Activated CD8-positive, alpha-beta T cell treated with anti-CD3 and anti-CD28 coated beads for 36 hours (primary cell): ENCODE results near the gene WNT9B. TPM values are rescaled to one million over a fixed set of nuclear protein-coding genes. Genes with fewer than 3 reads are reported as not detected.

ENCODE experiments used
- ATAC-seq: fragments of 200-7000 bp; cut with Tn5 transposase; one replicate; pipeline ENCODE4 v1.10.0; 2021; ENCODE audit warnings: mild to moderate bottlenecking, moderate library complexity
- CTCF ChIA-PET: fragments of 350-600 bp; sonication (Branson Sonifier 250); formaldehyde crosslinking; loops from one replicate; lab custom pipeline; 2021; ENCODE audit warnings: antibody characterized with exemption; lab: Charles Lee
- POLR2A ChIA-PET: fragments of 350-600 bp; sonication (Branson Sonifier 250); formaldehyde crosslinking; loops from one replicate; lab custom pipeline; 2021; ENCODE audit warnings: antibody characterized with exemption; lab: Charles Lee
- DNase-seq: peaks from one replicate; pipeline ENCODE4 v3.0.0-alpha.2; 2020
- H3K27ac Mint-ChIP-seq: one replicate; pipeline ENCODE4 v1.8.0; 2021; ENCODE audit warnings: mild to moderate bottlenecking, mixed read lengths
- H3K27me3 Mint-ChIP-seq: one replicate; pipeline ENCODE4 v1.8.0; 2021; ENCODE audit warnings: mixed read lengths
- H3K36me3 Mint-ChIP-seq: one replicate; pipeline ENCODE4 v1.8.0; 2021; ENCODE audit warnings: low read depth, mixed read lengths
- H3K4me1 Mint-ChIP-seq: one replicate; pipeline ENCODE4 v1.8.0; 2021; ENCODE audit warnings: low read depth, mixed read lengths
- H3K4me3 Mint-ChIP-seq: one replicate; pipeline ENCODE4 v1.8.0; 2021; ENCODE audit warnings: mild to moderate bottlenecking, moderate library complexity, mixed read lengths
- H3K9me3 Mint-ChIP-seq: one replicate; pipeline ENCODE4 v1.8.0; 2021; ENCODE audit warnings: mixed read lengths
- intact Hi-C: fragments of 100-400 bp; cut with micrococcal nuclease; formaldehyde crosslinking; loops from one replicate; pipeline ENCODE4 v1.10.0; 2022
- total RNA-seq, 2 experiments: library from RNA; stranded (reverse); gene quantifications; one replicate each; pipeline ENCODE4 v1.2.3, GENCODE V29; 2021
- TF ChIP-seq, protein P1 (sequence below): fragments of 200-600 bp; IDR thresholded peaks from one replicate; pipeline ENCODE4 v1.8.0; 2022; ENCODE audit warnings: antibody characterized with exemption, mild to moderate bottlenecking

Gene WNT9B
- total RNA-seq, 2 experiments from 2014 or later: not detected

DNA sequence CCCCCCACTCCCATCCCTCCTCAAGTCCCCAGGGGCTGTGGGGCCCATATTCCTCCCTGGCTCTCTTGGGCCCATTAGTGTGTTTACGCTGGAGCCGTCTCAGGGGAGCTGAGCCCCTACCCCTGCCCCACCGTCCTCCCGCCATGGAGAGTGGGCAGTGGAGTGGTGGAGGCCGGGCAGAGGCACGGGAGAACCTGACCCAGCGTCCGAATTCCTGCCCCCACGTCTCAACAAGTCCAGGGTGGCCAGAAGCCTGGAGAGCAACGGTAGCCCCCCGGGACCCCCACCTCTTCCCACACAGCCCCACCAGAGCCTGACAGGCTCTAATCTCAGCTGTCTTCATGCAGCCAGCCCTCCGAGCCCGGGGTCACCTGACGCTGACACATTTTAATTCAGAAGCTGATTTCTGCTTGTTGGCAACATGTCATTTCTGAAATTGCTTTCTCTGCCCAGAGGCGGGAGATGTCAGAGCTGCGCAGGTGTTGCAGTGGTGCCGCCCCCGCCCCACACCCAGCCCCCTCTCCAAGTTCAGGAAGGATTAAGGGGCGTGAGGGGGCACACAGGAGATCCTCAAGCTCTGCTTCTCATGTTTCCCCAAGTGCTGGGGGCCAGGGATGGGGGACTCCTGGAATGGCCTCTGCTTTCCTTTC, 32.6 kb downstream of the WNT9B start:
- H3K9me3 Mint-ChIP-seq: no peaks in the 10 kb centered on the region
- H3K27me3 Mint-ChIP-seq: no peaks in the 10 kb centered on the region
- H3K27ac Mint-ChIP-seq: no peak overlapping the region
- intact Hi-C loops: no loop called here
- CTCF ChIA-PET: interaction anchor here (1.6 kb wide), 1 partner anchor 12 kb away, joined by 3 read pairs; no protein-coding TSS in a partner anchor
- DNase-seq (no peak), ATAC-seq (no peak)
- no peak overlapping the region for H3K4me3 Mint-ChIP-seq
- no peaks in the 10 kb centered on the region for H3K4me1 Mint-ChIP-seq
- POLR2A ChIA-PET: no interaction called here
- TF ChIP-seq, protein P1, sequence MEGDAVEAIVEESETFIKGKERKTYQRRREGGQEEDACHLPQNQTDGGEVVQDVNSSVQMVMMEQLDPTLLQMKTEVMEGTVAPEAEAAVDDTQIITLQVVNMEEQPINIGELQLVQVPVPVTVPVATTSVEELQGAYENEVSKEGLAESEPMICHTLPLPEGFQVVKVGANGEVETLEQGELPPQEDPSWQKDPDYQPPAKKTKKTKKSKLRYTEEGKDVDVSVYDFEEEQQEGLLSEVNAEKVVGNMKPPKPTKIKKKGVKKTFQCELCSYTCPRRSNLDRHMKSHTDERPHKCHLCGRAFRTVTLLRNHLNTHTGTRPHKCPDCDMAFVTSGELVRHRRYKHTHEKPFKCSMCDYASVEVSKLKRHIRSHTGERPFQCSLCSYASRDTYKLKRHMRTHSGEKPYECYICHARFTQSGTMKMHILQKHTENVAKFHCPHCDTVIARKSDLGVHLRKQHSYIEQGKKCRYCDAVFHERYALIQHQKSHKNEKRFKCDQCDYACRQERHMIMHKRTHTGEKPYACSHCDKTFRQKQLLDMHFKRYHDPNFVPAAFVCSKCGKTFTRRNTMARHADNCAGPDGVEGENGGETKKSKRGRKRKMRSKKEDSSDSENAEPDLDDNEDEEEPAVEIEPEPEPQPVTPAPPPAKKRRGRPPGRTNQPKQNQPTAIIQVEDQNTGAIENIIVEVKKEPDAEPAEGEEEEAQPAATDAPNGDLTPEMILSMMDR: no peak
- no peaks in the 10 kb centered on the region for H3K36me3 Mint-ChIP-seq

DNA sequence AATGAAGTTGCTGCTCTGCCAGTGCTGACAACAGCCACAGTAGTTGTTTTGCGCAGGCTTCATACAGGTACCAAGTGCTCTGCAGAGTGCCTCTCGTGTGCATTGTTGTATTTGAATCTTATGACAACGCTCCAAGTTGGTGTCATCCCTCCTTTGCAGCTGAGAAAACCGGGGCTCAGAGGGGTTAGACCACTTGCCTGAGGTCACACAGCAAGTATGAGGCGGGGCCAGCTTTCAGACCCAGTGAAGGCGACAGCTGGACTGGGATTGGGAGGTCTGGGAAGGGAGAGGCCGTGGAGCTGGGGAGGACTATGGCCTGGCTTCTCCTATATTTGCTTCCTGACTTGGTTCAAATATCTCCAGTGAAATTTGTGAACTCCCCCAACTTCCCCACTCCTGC, 33.2 kb downstream of the WNT9B start:
- Mint-ChIP-seq H3K4me1 (no peaks in the 10 kb centered on the region), H3K27me3 (no peaks in the 10 kb centered on the region), H3K4me3 (no peak overlapping the region), H3K27ac (no peak overlapping the region), H3K9me3 (no peaks in the 10 kb centered on the region), H3K36me3 (no peaks in the 10 kb centered on the region)
- intact Hi-C loops: no loop called here
- CTCF ChIA-PET: interaction anchor here (0.7 kb wide), 1 partner anchor 8 kb away, joined by 3 read pairs; no protein-coding TSS in a partner anchor
- POLR2A ChIA-PET: no interaction called here
- DNase-seq: no peak
- ATAC-seq: no peak
- TF ChIP-seq, protein P1: no peak

DNA sequence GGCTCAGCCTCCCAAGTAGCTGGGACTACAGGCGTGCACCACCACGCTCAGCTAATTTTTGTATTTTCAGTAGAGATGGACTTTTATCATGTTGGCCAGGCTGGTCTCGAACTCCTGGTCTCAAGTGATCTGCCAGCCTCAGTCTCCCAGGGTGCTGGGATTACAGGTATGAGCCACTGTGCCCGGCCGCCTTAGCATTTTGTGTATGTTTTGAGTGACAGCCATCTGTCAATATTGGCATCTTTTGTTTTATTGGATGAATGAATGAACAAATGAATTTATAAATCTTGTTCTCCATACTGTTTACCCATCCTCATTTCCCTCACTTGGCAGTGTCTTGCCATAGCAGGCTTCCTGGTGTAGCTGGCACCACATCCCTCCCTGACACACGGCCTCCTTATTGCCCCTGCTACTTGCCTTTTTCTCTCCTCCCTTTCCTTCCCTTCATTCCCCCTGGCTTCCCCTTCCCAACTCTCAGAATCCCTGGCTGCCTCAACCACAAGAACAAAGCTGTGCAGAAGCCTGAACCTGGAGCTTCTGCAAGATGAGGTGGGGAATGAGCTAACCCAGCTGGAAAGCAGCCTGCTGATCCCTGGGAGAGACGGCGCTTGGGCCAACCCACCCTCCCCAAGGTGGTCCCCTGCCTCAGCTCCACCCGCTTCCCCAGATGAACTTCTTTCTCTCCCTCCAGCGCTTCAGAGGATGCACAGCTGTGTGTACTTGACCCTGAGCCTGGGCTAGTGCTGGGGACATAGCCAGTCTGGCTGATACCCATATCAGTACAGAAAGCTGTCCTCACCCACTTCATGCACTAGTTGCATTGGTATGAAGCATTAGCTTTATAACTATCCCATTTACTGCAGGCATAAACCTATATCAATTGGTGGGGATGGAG, 34.3 kb downstream of the WNT9B start:
- Mint-ChIP-seq H3K27ac (no peak overlapping the region), H3K4me1 (no peaks in the 10 kb centered on the region), H3K36me3 (no peaks in the 10 kb centered on the region), H3K4me3 (no peak overlapping the region), H3K27me3 (no peaks in the 10 kb centered on the region), H3K9me3 (no peaks in the 10 kb centered on the region)
- ChIA-PET POLR2A (no interaction called here), CTCF (interaction anchor here (1.0 kb wide), 1 partner anchor 44 kb away, joined by 3 read pairs; no protein-coding TSS in a partner anchor)
- no peak for DNase-seq
- intact Hi-C loops: no loop called here
- TF ChIP-seq, protein P1: no peak
- ATAC-seq: no peak

DNA sequence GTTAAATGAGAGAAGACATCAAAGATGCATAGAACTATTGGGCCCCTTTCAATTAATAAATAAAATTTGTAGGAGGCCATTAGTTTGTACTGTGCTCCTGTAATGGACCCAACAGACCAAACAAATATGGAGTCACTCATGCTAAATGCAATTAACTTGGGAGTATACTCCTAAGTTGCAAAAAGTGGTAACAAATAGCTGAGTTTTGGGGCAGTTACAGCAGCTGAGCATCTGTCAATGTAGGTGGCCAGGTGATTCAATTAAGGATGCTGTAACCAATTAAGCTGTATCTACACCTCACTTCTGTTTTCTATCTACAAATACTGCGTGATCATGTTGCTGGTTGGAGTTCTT, 34.9 kb downstream of the WNT9B start:
- ChIA-PET POLR2A (no interaction called here), CTCF (interaction anchor here (1.0 kb wide), 1 partner anchor 45 kb away, joined by 3 read pairs; no protein-coding TSS in a partner anchor)
- Mint-ChIP-seq H3K27ac (no peak overlapping the region), H3K4me3 (no peak overlapping the region), H3K36me3 (no peaks in the 10 kb centered on the region), H3K9me3 (no peaks in the 10 kb centered on the region), H3K4me1 (no peaks in the 10 kb centered on the region), H3K27me3 (no peaks in the 10 kb centered on the region)
- DNase-seq: no peak
- TF ChIP-seq, protein P1: no peak
- intact Hi-C loops: no loop called here
- ATAC-seq: no peak

DNA sequence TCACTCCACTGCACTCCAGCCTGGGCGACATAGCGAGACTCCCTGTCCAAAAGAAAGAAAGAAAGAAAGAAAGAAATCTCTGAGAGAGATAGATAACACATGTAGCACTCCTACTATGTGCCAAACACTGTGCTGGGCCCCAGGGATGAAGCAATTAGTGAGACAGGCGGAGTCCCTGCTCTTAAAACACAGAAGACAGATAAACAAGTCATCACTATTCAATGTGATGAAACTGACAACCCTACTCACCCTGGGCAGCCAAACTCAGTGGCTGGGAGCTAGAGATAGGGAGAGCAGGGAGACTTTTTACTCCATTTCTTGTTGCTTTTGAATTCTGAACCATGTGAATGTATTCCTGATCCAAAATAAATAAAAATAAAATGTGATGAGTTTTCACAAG, 36.3 kb downstream of the WNT9B start:
- Mint-ChIP-seq H3K27me3 (no peaks in the 10 kb centered on the region), H3K9me3 (no peaks in the 10 kb centered on the region), H3K4me1 (no peaks in the 10 kb centered on the region), H3K4me3 (no peak overlapping the region), H3K27ac (no peak overlapping the region), H3K36me3 (no peaks in the 10 kb centered on the region)
- POLR2A ChIA-PET: no interaction called here
- ATAC-seq (no peak), DNase-seq (no peak)
- intact Hi-C loops: no loop called here
- CTCF ChIA-PET: interaction anchor here (1.6 kb wide), 1 partner anchor 46 kb away, joined by 3 read pairs; no protein-coding TSS in a partner anchor
- TF ChIP-seq, protein P1: no peak
